Stimulated activated CD8-positive, alpha-beta memory T cell treated with anti-CD3 and anti-CD28 coated beads, Interleukin-15, amount 100 ng/mL, for 48 hours (primary cell): ENCODE data around the gene STPG1.

Experiments
- DNase-seq, 2 donors: peaks; one replicate each; pipeline ENCODE4 v3.0.0-alpha.2; 2020; ENCODE audit warnings: low read depth in 2 of 2

STPG1 gene

DNA sequence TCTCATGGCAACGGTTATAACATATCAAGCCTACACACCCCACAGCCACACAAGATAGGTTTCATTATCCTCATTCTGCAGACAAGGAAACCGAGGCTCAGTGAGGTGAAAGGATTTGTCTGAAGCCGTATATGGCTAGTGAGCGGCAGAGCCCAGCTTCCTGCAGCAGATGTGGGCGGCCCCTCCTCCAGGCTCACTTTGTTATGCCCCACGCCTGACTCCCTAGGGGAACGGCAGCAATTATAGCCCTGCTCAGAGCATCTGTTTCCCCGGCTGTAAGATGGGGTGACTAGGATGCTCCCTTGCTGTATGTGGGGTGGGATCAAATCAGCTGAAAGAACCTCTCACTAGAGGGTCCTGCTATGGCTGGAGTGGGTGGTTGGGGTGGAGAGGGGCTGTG, 72.3 kb downstream of the STPG1 start:
- no peak for DNase-seq

GRCh38 chr1:24340770-24341169, 72.8 kb downstream of the STPG1 start:
- no peak for DNase-seq

- DNase-seq, result no peak
These were observed 73.6 kb downstream of the STPG1 start for GRCh38 chr1:24339996-24340395.

DNA sequence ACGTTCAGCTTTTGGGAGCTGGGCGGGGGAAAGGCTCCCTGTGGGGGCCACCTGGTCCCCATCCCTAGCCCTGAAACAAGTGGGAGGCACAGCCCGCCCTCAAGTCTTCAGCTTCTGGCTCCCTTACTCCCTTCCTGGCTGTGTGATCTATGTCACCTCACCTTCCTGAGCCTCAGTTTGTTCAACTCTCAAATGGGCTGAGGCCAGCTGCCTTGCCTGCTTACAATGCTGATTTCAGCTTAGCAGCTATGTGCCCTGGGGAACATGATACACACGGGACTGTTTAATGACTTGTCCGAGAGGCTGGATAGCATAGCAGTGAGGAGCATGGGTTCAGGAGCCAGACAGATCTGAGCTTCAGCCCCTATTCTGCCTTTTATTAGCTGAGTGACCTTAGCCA, 75.1 kb downstream of the STPG1 start:
- DNase-seq, result no peak

GRCh38 chr1:24337455-24337854, 76.1 kb downstream of the STPG1 start:
- no peak for DNase-seq

GRCh38 chr1:24336075-24336474, 77.5 kb downstream of the STPG1 start:
- DNase-seq, result no peak

- no peak for DNase-seq
These were observed 81.5 kb downstream of the STPG1 start for GRCh38 chr1:24331961-24332673.

- DNase-seq, result no peak
These were observed 83.6 kb downstream of the STPG1 start for GRCh38 chr1:24329797-24330543.

DNA sequence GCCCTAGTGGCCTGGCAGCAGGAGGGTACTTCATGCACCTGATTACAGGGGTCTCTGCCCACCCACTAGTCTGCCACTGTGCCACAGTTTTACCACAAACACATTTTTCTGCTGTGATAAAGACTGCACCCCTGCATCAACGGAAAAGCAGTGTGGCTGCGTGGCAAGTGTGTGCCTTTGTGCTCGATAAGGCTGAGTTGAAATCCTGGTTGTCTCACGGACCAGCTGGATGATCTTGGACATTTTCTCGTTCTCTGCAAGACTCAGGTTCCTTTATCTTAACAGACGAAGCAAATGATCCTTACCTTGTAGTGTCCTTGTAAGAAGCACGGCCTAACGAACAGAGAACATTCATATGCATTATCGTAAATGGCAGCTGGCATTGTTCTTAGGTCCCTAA, 84.3 kb downstream of the STPG1 start:
- no peak for DNase-seq

GRCh38 chr1:24327891-24328290, 85.7 kb downstream of the STPG1 start:
- no peak for DNase-seq

DNA sequence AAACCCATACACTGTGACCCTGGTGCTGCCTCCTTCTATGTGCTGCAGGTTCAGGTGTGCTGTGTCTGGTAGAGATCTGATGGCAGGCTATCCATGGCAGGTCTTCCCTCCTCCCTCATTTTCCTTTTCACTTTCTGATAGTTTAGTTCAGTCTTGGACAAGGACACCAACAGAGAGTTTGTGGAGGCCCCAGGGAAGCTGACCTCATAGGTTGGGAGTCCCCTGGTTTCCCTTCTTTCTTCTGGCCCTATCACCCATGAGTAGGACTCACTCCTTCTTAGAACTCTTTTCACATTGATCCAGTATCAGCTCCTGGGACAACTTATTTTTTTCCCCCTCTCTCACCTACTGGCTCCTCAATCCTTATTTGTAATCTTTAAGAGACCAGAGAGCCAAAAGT, 86.1 kb downstream of the STPG1 start:
- DNase-seq, result no peak

DNA sequence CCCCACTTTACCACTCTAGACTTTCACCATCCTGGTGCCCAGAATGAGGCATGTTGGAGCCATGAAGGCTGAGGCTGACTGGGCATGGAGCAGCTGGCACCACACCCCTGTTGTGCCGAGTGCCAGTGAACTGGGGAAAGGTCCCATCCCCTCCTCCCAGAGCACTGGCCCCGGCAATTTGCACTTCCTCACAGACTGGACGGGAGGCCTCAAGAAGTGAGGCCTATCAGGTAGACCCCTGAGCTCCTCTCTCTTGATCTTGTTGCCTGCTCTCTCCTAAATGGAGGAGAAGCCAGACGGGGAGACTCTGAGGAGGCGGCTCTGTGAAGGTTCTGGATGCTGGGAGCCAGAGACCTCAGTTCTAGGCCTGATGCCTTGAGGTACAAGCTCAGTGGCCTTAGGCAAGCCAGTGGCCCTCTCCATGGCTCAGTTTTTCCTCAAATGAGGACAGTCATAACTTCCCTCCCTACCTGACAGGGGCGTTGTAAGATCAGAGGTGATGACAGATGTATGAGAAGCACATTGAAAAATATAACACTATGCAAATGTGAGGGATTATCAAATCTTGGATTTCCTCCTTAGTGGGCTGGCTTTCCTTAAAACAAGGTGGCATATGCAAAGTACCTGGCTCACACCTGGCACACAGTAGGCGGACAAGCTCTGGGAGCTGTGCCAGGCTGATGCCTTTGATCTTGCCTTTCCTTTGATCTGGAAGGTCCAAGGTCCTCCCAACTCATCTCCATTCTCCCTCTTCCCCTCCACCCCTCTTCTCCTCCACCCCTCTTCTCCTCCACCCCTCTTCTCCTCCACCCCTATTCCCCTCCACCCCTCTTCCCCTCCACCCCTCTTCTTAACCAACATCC, 87.8 kb downstream of the STPG1 start:
- DNase-seq, result no peak

GRCh38 chr1:24324903-24325302, 88.7 kb downstream of the STPG1 start:
- no peak for DNase-seq

GRCh38 chr1:24323281-24323680, 90.3 kb downstream of the STPG1 start:
- no peak for DNase-seq

DNA sequence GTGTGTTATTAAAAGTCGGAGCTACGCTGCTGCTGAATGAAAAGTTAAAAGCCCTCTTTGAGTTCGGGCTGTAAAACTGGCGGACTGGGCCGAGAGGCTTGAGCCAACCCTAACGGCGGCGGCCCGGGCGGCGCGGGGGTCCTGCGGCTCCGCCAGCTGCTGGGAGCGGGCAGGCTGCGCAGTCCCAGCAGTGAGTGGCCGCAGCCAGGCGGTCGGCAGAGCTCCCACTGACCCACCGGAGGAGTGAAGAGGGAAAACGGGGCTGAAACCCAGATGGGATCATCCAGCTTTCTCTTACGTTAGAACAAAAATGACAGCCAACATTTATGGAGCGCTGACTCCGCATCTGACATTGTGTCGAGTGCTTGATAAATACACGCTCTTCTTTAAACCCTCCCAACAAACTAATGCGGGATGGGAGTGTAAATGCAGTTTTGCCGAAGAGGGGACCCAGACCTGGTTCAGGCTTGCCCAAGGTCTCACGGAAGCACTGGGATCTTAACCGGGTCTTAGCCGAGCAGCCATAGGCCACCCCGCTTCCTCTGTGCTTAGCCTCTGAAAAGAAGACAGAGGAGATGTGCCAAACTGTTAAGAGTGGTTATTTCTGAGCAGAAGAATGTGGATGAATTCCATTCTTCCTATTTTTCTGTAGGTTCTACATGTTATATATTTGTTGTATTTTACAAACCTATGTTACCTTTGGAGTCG, 91.0 kb downstream of the STPG1 start:
- DNase-seq, result no peak

GRCh38 chr1:24321697-24322469, 91.7 kb downstream of the STPG1 start:
- DNase-seq, result peak; percentile 59 to 71

DNA sequence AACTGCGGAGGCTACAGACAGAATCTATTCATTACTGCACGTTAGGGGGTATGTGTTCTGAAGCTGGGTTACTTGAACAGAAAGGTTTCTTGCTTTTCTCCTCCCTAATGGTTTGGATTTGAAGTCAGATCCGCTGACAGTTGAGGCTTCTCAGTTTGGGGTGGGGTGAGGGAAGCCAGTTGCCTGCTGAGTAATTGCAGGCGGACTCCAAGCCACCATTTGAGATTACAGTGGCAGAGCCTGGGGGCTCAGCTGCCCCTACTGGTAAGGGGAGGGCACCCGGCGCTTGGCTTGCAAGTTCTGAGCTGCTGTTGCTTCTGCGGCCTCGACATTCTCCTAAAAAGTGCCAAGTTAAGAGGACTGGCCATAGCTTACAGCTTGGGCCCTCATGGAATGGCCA, 92.5 kb downstream of the STPG1 start:
- no peak for DNase-seq

DNA sequence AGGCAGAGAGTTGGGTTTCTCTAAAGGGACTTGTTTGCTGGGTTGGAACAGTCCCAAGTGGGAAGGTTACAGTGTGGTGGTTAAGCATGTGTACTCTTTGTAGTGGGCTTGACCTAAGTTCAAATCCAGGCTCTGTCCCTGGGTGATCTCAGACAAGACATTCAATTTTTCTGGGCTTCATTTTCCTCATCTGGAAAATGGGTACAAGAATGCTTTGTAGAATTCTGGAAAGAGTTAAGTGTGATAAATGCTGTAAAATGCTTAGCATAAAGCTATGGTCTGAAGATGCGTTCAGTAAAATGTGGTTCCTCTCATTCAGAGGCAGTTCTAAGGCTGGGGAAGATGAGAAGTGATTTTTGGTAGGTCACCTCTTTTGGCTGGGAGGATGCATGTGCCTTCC, 93.6 kb downstream of the STPG1 start:
- DNase-seq, result no peak

DNA sequence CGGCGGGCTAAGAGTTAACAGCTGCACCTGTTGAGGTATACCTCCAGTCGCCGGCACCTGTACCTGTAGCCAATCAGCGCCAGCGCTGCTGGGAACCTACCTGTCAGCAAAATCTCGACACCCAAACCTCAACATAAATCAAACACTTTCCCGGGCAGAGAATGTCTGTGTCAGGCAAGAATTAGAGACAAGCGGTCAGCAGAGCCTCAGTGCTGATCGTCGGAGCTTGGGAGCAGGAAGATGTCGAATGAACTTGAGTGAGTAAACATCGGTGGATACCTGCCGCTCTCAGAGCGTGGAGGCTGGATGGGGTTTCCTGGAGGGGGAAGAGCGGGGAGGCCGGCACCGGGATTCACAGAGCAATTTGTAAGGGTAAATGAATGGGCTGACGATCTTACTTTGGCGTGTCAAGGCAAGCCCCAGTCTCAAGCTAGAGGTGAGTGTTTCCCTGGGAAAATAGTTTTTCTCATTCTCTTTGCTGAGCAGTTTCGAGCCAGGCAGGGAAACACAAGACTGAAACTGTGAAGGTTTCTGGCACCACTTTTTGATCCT, 94.2 kb downstream of the STPG1 start, which contains the start of gene GRHL3:
TSS of gene GRHL3 (plus strand) at position 46 of the 552 bp plus-strand sequence. CDS start at position 241, 195 bp downstream.
- DNase-seq, result no peak

GRCh38 chr1:24318615-24319311, 94.8 kb downstream of the STPG1 start:
- DNase-seq, result no peak
